Measurements from ENCODE around the gene PTGFRN.
A peak's percentile ranks its signal among the peaks of the same experiment; 100 is the strongest.
"Not testable (repeated sequence)": the region's sequence is repeated elsewhere in the genome, so short reads cannot be mapped to it uniquely, and the experiment has no call there.

PTGFRN gene

GRCh38 chr1:116980309-116980708, 70.6 kb downstream of the PTGFRN start:
- DNase-seq = not testable (repeated sequence)

- DNase-seq = no peak
Observed at GRCh38 chr1:116981521-116982037, 71.9 kb downstream of the PTGFRN start.

- DNase-seq = no peak
Observed at GRCh38 chr1:116982319-116983004, 72.7 kb downstream of the PTGFRN start.

GRCh38 chr1:116983112-116983511, 73.4 kb downstream of the PTGFRN start:
- DNase-seq = no peak

- DNase-seq = no peak
Observed at GRCh38 chr1:116983678-116984077, 74.0 kb downstream of the PTGFRN start.

- DNase-seq = no peak
Observed at GRCh38 chr1:116984406-116985160, 74.9 kb downstream of the PTGFRN start.

GRCh38 chr1:116986421-116987255, 76.9 kb downstream of the PTGFRN start:
- DNase-seq = no peak

GRCh38 chr1:116987256-116987555, 77.5 kb downstream of the PTGFRN start:
- no peak for DNase-seq

GRCh38 chr1:116988248-116988647, 78.5 kb downstream of the PTGFRN start:
- no peak for DNase-seq

- no peak for DNase-seq
Observed at GRCh38 chr1:116988908-116989307, 79.2 kb downstream of the PTGFRN start.

- no peak for DNase-seq
Observed at GRCh38 chr1:116989835-116990234, 80.1 kb downstream of the PTGFRN start.

- DNase-seq = peak; percentile 85
Observed at GRCh38 chr1:116990612-116991151, 81.0 kb downstream of the PTGFRN start.

GRCh38 chr1:116991171-116991845, 81.6 kb downstream of the PTGFRN start:
- peak; percentile 55 for DNase-seq

GRCh38 chr1:116991918-116992317, 82.2 kb downstream of the PTGFRN start:
- no peak for DNase-seq

GRCh38 chr1:116993286-116993685, 83.6 kb downstream of the PTGFRN start:
- DNase-seq = peak; percentile 43

- peak; percentile 41 for DNase-seq
Observed at GRCh38 chr1:116994411-116994810, 84.7 kb downstream of the PTGFRN start.

GRCh38 chr1:116997066-116997465, 87.3 kb downstream of the PTGFRN start:
- no peak for DNase-seq

- no peak for DNase-seq
Observed at GRCh38 chr1:116997636-116998035, 87.9 kb downstream of the PTGFRN start.

- no peak for DNase-seq
Observed at GRCh38 chr1:116999596-116999995, 89.9 kb downstream of the PTGFRN start.

GRCh38 chr1:117000142-117000541, 90.4 kb downstream of the PTGFRN start:
- no peak for DNase-seq

- DNase-seq = peak; percentile 85
Observed at GRCh38 chr1:117001254-117001927, 91.7 kb downstream of the PTGFRN start, which contains the start of gene CD101. Gene CD101, plus strand, starts transcription at chr1:117001760. Its CDS starts 58 bp downstream, at chr1:117001818.

Data from suppressor macrophage treated with lipopolysaccharide for 4 hours (primary cell).